ENCODE measurements around the gene PRRX2. TPM values are rescaled to one million over a fixed set of nuclear protein-coding genes. Genes with fewer than 3 reads are reported as not detected.

The PRRX2 gene
- polyA plus RNA-seq, 1 donor (not counting 4 experiments of a cell fraction or from before 2014, with no cell fraction given), result not detected

DNA sequence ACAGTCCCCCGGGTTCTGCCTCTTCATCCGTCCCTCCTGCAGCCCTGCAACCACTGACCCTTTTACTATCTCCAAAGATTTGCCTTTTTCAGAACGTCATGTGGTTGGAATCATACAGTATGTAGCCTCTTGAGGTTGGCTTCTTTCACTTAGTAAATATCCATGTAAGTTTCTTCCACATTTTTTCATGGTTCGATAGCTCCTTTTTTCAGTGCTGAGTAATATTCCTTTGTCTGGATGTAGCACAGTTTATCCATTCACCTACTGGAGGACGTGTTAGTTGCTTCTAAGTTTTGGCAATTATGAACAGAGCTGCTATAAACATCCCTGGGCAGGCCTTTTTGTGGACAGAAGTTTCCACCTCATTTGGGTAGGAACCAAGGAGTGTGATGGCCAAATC, 27.1 kb downstream of the PRRX2 start:
- no peaks in the 10 kb centered on the region for H3K9me3 ChIP-seq (ENCODE audit: control insufficient read depth, low read depth, low read length)
- H3K36me3 ChIP-seq (ENCODE audit: control insufficient read depth in 2 of 2, extremely low read depth in 1 of 2, insufficient read depth in 2 of 2, low read length in 2 of 2), result no peaks in the 10 kb centered on the region
- TF ChIP-seq, protein P1, sequence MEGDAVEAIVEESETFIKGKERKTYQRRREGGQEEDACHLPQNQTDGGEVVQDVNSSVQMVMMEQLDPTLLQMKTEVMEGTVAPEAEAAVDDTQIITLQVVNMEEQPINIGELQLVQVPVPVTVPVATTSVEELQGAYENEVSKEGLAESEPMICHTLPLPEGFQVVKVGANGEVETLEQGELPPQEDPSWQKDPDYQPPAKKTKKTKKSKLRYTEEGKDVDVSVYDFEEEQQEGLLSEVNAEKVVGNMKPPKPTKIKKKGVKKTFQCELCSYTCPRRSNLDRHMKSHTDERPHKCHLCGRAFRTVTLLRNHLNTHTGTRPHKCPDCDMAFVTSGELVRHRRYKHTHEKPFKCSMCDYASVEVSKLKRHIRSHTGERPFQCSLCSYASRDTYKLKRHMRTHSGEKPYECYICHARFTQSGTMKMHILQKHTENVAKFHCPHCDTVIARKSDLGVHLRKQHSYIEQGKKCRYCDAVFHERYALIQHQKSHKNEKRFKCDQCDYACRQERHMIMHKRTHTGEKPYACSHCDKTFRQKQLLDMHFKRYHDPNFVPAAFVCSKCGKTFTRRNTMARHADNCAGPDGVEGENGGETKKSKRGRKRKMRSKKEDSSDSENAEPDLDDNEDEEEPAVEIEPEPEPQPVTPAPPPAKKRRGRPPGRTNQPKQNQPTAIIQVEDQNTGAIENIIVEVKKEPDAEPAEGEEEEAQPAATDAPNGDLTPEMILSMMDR (optimal IDR thresholded peaks at IDR 0.05 in 1 of 3, IDR thresholded peaks at IDR 0.05 in 1 of 3, conservative IDR thresholded peaks at IDR 0.05 in 1 of 3; ENCODE audit: extremely low read depth in 1 of 3, insufficient read depth in 2 of 3, low read length in 3 of 3), result no peak
- no peak for TF ChIP-seq EZH2 (IDR thresholded peaks at IDR 0.05; ENCODE audit: low read length)
- H3K27me3 ChIP-seq (ENCODE audit: control insufficient read depth, extremely low read depth, insufficient read depth, low read length), result peaks cover 38% of the 10 kb centered on the region
- no peaks in the 10 kb centered on the region for H4K20me1 ChIP-seq (ENCODE audit: control insufficient read depth, extremely low read depth, insufficient read depth, low read length)
- H2AFZ ChIP-seq (ENCODE audit: control insufficient read depth, low read length), result no peak overlapping the region
- no peaks in the 10 kb centered on the region for H3K4me1 ChIP-seq (ENCODE audit: control insufficient read depth, extremely low read depth, insufficient read depth, low read length)
- H3K79me2 ChIP-seq (ENCODE audit: control insufficient read depth, insufficient read depth, low read length), result no peaks in the 10 kb centered on the region
- no peak for FAIRE-seq
- dilution Hi-C loops (cut with MboI; ENCODE audit: extremely low pct_ligation_motif_present, low sequenced_read_pairs), result no loop called here
- no peak overlapping the region for H3K4me2 ChIP-seq (ENCODE audit: control insufficient read depth, extremely low read depth, insufficient read depth, low read depth, low read length)
- DNase-seq (ENCODE audit: low read depth, low spot score), result no peak
- no peak overlapping the region for H3K9ac ChIP-seq (ENCODE audit: control insufficient read depth, extremely low read depth, insufficient read depth, low read length)
- H3K9me1 ChIP-seq (ENCODE audit: control insufficient read depth, extremely low read depth, insufficient read depth, low read length), result no peaks in the 10 kb centered on the region
- no peak overlapping the region for H3K4me3 ChIP-seq (ENCODE audit: control insufficient read depth in 2 of 3, extremely low read depth in 1 of 3, insufficient read depth in 2 of 3, low read depth in 1 of 3, low read length in 3 of 3)
- H3K27ac ChIP-seq (ENCODE audit: control insufficient read depth, insufficient read depth, low read length), result no peak overlapping the region

DNA sequence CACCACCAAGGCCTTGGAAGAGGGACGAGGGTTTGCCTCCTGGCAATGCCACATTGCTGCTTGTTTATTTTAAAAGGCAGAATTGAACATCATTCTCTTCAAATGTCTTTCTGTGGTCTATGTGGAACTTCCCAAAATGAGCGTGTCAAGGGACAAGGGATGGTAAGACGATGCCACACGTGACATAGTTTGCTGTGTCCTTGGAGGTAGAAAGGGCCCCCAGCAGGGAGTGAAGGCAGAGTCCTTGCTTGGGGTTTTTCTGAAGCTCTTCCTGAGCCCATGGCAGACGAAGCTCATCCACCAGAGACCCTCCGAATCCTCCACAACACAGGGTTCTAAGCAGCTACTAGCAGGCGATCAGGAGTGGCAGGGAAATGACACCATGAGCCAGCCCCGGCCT, 28.3 kb downstream of the PRRX2 start:
- H3K4me2 ChIP-seq (ENCODE audit: control insufficient read depth, extremely low read depth, insufficient read depth, low read depth, low read length), result no peak overlapping the region
- no peaks in the 10 kb centered on the region for H3K9me1 ChIP-seq (ENCODE audit: control insufficient read depth, extremely low read depth, insufficient read depth, low read length)
- no peak overlapping the region for H2AFZ ChIP-seq (ENCODE audit: control insufficient read depth, low read length)
- H3K27me3 ChIP-seq (ENCODE audit: control insufficient read depth, extremely low read depth, insufficient read depth, low read length), result peaks cover 48% of the 10 kb centered on the region
- no peaks in the 10 kb centered on the region for H3K79me2 ChIP-seq (ENCODE audit: control insufficient read depth, insufficient read depth, low read length)
- no peak for TF ChIP-seq EZH2 (IDR thresholded peaks at IDR 0.05; ENCODE audit: low read length)
- TF ChIP-seq, protein P1 (optimal IDR thresholded peaks at IDR 0.05 in 1 of 3, IDR thresholded peaks at IDR 0.05 in 1 of 3, conservative IDR thresholded peaks at IDR 0.05 in 1 of 3; ENCODE audit: extremely low read depth in 1 of 3, insufficient read depth in 2 of 3, low read length in 3 of 3), result no peak
- no peaks in the 10 kb centered on the region for H3K36me3 ChIP-seq (ENCODE audit: control insufficient read depth in 2 of 2, extremely low read depth in 1 of 2, insufficient read depth in 2 of 2, low read length in 2 of 2)
- H3K9me3 ChIP-seq (ENCODE audit: control insufficient read depth, low read depth, low read length), result no peaks in the 10 kb centered on the region
- H3K4me1 ChIP-seq (ENCODE audit: control insufficient read depth, extremely low read depth, insufficient read depth, low read length), result no peaks in the 10 kb centered on the region
- H3K4me3 ChIP-seq (ENCODE audit: control insufficient read depth in 2 of 3, extremely low read depth in 1 of 3, insufficient read depth in 2 of 3, low read depth in 1 of 3, low read length in 3 of 3), result no peak overlapping the region
- no peak overlapping the region for H3K9ac ChIP-seq (ENCODE audit: control insufficient read depth, extremely low read depth, insufficient read depth, low read length)
- FAIRE-seq (no peak), DNase-seq (ENCODE audit: low read depth, low spot score) (no peak)
- H4K20me1 ChIP-seq (ENCODE audit: control insufficient read depth, extremely low read depth, insufficient read depth, low read length), result no peaks in the 10 kb centered on the region
- dilution Hi-C loops (cut with MboI; ENCODE audit: extremely low pct_ligation_motif_present, low sequenced_read_pairs), result no loop called here
- H3K27ac ChIP-seq (ENCODE audit: control insufficient read depth, insufficient read depth, low read length), result no peak overlapping the region
